HG03280 (cell line): ENCODE results near the gene PRPF31.

ENCODE experiments used
- ATAC-seq: cut with Tn5 transposase; IDR thresholded peaks from one replicate; pipeline ENCODE4 v1.9.1; 2021; ENCODE audit warnings: mild to moderate bottlenecking, moderate library complexity; ENCODE audit not compliant: unreplicated experiment

Gene PRPF31

GRCh38 chr19:54138489-54139256 is 23.1 kb downstream of the PRPF31 start:
- ATAC-seq, result no peak

GRCh38 chr19:54141356-54141755 is 25.8 kb downstream of the PRPF31 start:
- no peak for ATAC-seq

GRCh38 chr19:54142166-54142780 is 26.7 kb downstream of the PRPF31 start:
- ATAC-seq, result no peak

GRCh38 chr19:54145541-54146158 is 30.1 kb downstream of the PRPF31 start:
- ATAC-seq, result no peak

GRCh38 chr19:54147676-54148075 is 32.1 kb downstream of the PRPF31 start:
- ATAC-seq, result no peak

GRCh38 chr19:54148158-54148557 is 32.6 kb downstream of the PRPF31 start:
- ATAC-seq, result no peak

GRCh38 chr19:54149021-54149812 is 33.7 kb downstream of the PRPF31 start:
- ATAC-seq, result no peak

GRCh38 chr19:54151362-54152035 is 35.9 kb downstream of the PRPF31 start:
- ATAC-seq, result no peak

GRCh38 chr19:54152267-54152666 is 36.7 kb downstream of the PRPF31 start:
- no peak for ATAC-seq

GRCh38 chr19:54152878-54153524 is 37.4 kb downstream of the PRPF31 start:
- ATAC-seq, result no peak

- ATAC-seq, result no peak
Measured at GRCh38 chr19:54153731-54154326, 38.3 kb downstream of the PRPF31 start.

GRCh38 chr19:54154603-54155345 is 39.2 kb downstream of the PRPF31 start:
- no peak for ATAC-seq

GRCh38 chr19:54155694-54156093 is 40.1 kb downstream of the PRPF31 start:
- ATAC-seq, result no peak

- no peak for ATAC-seq
Measured at GRCh38 chr19:54156490-54156889, 40.9 kb downstream of the PRPF31 start.

GRCh38 chr19:54156953-54157352 is 41.4 kb downstream of the PRPF31 start:
- ATAC-seq, result no peak

GRCh38 chr19:54158812-54159351 is 43.3 kb downstream of the PRPF31 start:
- no peak for ATAC-seq

- peak; percentile 91 for ATAC-seq
Measured at GRCh38 chr19:54159352-54160181, 44.0 kb downstream of the PRPF31 start, which contains the start of gene LENG1. TSS of gene LENG1 (minus strand) at chr19:54159721. CDS start at chr19:54159695, 26 bp downstream.
